Mucosa of rectum (tissue), 2 donors: ENCODE data around the gene FBL.
"Not testable (repeated sequence)": the region's sequence is repeated elsewhere in the genome, so short reads cannot be mapped to it uniquely, and the experiment has no call there.

Source experiments
- H3K27ac ChIP-seq, 2 donors: one replicate each; pipeline ENCODE4 v1.7.0; 2013; ENCODE audit warnings: inconsistent platforms in 2 of 2, low read depth in 2 of 2, low read length in 2 of 2
- H3K27me3 ChIP-seq, 2 donors: one replicate each; pipeline ENCODE4 v1.7.0; 2013; ENCODE audit warnings: low read length in 2 of 2; ENCODE audit not compliant: control insufficient read depth in 2 of 2, insufficient read depth in 2 of 2
- H3K36me3 ChIP-seq, 2 donors: one replicate each; pipeline ENCODE4 v1.7.0; 2013; ENCODE audit warnings: low read length in 2 of 2; ENCODE audit not compliant: control insufficient read depth in 2 of 2, insufficient read depth in 2 of 2
- H3K4me1 ChIP-seq, 2 donors: one replicate each; pipeline ENCODE4 v1.7.0; 2013; ENCODE audit warnings: low read length in 2 of 2, mild to moderate bottlenecking in 1 of 2; ENCODE audit not compliant: control insufficient read depth in 2 of 2, insufficient read depth in 2 of 2
- H3K4me3 ChIP-seq, 2 donors: one replicate each; pipeline ENCODE4 v1.7.0; 2013; ENCODE audit warnings: low read length in 2 of 2
- H3K9ac ChIP-seq, 2 donors: one replicate each; pipeline ENCODE4 v1.7.0; 2013; ENCODE audit warnings: low read length in 2 of 2, low read depth in 1 of 2, mild to moderate bottlenecking in 1 of 2
- H3K9me3 ChIP-seq, 2 donors: one replicate each; pipeline ENCODE4 v1.7.0; 2013; ENCODE audit warnings: low read length in 2 of 2; ENCODE audit not compliant: control insufficient read depth in 2 of 2
- donor health status: healthy.
- donor health status: Normal muscosa, but diverticular disease.

FBL gene

DNA sequence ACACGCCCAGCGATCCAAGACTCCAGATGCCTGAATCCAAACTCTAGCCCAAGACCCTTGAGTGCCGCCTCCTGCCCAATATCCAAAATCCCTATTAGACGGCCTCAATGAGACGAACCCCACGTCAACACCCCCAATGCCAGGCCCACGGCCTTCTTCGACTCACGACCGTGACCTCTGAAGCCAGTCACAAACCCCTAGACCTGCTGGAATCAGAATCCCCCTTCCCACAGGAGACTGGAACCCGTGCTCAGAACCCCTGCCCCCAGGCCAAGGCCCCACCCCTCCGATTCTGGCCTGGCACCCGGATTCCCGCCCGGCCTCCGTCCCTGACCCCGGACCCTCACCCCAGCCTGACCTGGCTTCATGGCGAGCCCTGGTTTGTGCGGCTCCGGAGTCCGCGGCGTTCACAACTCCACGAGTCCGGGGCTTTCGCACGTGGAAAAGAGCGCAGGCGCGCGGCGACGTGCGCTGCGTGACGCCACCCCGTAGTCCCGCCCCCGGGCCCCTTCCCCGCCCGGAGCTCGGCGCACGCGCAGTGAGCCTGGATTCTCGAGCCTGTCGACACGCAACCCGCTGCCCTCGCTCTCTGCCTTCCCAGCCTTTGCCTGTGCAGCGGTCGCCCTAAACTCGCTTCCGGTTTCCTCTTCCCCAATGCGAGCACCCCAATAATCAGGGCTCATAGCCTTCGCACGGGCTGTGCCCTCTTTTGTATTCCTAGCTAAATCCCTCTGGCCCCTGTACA, at the start of gene FBL:
FBL (minus strand) TSS at position 447 of the 745 bp plus-strand sequence; CDS start at position 368, 79 bp downstream.
- H3K4me1 ChIP-seq: peaks cover 28% of the 10 kb centered on the region in 2 donors

DNA sequence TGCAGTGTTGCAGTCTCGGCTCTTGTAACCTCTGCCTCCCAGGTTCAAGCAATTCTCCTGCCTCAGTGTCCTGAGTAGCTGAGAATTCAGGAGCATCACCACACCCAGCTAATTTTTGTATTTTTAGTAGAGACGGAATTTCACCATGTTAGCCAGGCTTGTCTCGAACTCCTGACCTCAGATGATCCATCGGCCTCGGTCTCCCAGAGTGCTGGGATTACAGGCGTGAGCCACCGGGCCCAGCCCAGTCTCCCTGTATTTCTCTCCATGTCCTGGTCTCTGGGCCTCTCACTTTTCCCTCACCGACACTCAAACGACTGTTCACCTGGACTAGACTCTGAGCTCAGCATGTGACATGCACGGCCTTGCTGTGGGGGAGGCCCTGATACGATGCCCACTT, 48.9 kb upstream of the FBL start:
- H3K9ac ChIP-seq, H3K4me1 ChIP-seq, H3K27me3 ChIP-seq, H3K27ac ChIP-seq, H3K9me3 ChIP-seq, H3K4me3 ChIP-seq: not testable (repeated sequence)
- peaks cover 11 to 18% of the 10 kb centered on the region in 2 donors for H3K36me3 ChIP-seq

More for the DNA sequence above, at the start of gene FBL:
- H3K36me3 ChIP-seq: no peaks in the 10 kb centered on the region
- H3K4me3 ChIP-seq: peak within 1 kb of the TSS; percentile 82 to 90
- H3K27ac ChIP-seq: peak within 1 kb of the TSS; percentile 82 to 84
- H3K9ac ChIP-seq: peak within 1 kb of the TSS; percentile 69 to 76
- no peaks in the 10 kb centered on the region for H3K9me3 ChIP-seq
- no peaks in the 10 kb centered on the region for H3K27me3 ChIP-seq

DNA sequence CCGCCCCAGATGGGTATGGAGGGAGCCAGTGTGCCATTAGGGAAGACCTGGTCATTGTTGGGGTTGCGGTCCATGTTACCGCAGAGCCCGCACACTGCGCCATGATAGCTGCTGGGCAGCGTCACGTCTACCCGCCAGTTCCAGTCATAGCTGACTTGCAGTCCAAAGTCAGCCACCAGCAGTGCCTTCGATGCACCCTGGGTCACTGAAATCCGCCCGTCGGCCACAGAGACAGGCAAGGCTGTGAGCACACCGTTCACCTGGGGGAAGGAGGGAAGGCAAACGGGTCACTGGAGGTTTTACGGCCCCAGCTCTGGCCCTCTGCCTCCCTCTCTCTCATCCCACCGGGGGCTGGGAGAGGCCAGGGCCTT, 48.0 kb upstream of the FBL start:
- H3K27ac ChIP-seq, H3K9me3 ChIP-seq, H3K4me1 ChIP-seq, H3K4me3 ChIP-seq, H3K27me3 ChIP-seq, H3K9ac ChIP-seq: not testable (repeated sequence)
- H3K36me3 ChIP-seq: peaks cover 11 to 21% of the 10 kb centered on the region in 2 donors

DNA sequence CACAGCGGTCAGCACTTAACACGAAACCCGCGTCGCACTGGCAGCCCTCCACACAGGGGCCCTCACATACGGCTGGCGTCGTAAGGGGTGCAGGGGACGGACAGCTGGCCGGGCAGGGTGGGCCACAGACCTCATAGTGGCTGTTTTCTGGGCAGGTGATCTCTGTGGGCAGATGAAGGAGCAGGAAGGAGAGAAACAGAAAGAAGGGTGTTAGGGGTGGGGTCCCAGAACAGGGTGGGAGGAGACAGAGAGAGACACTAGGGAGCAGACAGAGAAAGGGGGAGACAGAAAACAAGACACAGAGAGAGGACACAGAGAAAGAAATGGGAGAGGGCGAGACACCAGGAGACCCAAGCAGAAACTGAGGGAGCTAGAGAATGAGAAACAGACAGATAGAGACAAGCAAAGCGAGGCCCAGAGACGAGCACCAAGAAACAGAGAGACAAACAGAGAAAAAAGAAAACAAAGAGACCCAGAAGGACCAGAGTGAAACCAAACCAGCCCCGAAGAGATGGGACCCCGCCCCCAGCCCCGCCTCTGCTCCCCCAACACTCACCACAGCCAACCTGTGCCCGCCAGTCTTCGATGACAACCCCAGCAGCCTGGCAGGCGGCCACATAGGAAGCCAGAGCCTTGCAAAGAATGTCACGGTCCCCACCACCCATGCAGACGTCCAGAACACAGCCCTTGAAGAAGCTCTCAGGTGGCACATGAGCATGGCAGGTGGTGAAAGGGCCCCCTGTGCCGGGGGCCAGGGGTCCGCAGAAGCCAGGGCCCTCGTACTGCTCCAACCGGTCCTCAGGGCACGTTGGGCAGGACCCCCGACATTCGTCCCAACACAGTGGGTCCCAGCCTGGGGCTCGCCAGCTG, 47.4 kb upstream of the FBL start:
- not testable (repeated sequence) for H3K9me3 ChIP-seq, H3K27ac ChIP-seq, H3K4me1 ChIP-seq, H3K9ac ChIP-seq, H3K4me3 ChIP-seq, H3K27me3 ChIP-seq
- peaks cover 11 to 21% of the 10 kb centered on the region in 2 donors for H3K36me3 ChIP-seq

DNA sequence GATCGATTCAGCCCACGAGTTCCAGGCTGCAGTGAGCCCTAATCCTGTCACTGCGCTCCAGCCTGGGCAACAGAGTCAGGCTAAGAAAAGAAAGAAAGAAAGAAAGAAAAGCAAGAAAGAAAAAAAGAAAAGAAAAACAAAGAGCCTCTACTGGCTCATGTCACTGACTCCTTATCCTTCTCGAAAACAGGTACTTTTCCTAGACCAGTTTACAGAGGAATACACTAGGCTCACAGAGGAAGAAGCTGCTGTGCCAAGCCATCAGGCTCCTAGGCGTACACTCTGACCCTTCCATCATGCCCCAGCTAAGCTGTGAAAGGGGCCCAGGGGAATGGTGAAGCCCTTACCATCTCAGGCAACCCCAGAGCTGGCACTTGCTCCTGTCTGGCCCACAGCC, 46.3 kb upstream of the FBL start:
- not testable (repeated sequence) for H3K27ac ChIP-seq, H3K4me1 ChIP-seq, H3K27me3 ChIP-seq, H3K9me3 ChIP-seq, H3K4me3 ChIP-seq, H3K9ac ChIP-seq
- peaks cover 11 to 21% of the 10 kb centered on the region in 2 donors for H3K36me3 ChIP-seq

DNA sequence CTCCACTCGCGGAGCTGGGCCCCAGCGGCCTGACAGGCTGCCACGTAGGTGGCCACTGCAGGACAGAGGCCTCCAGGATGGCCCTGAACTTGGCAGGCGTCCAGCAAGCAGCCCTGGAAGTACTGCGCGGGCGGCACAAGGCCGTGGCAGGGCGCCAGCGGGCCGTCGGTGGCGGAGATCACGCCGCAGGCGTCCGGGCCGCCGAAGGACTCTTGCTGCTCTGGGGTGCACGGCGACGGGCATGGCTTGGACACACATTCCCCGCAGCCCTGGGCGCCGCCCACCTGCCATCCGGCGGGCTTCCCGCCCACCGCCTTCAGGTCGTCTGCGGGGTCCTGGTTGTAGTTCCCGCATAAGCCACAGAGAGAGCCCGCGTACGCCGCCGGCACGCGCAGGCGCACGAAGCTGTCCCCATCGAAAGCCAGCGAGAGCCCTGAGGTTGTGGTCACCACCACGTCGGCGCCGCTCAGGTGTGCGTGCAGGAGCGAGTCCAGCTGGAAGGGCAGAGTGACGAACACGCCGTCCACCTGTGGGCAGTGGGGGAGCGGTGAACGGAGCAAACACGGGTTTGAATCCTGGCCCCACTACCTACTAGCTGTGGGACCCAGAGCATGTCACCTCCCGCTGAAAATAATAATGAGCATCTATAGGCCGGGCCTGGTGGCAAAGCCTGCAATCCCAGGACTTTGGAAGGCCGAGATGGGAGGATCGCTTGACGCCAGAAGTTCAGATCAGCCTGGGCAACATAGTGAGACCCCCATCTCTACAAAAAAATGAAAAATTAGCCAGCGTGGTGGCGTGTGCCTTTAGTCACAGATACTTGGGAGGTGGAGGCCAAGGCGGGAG, 45.7 kb upstream of the FBL start:
- H3K9me3 ChIP-seq, H3K4me1 ChIP-seq, H3K27me3 ChIP-seq, H3K9ac ChIP-seq, H3K4me3 ChIP-seq, H3K27ac ChIP-seq: not testable (repeated sequence)
- peaks cover 11 to 21% of the 10 kb centered on the region in 2 donors for H3K36me3 ChIP-seq

DNA sequence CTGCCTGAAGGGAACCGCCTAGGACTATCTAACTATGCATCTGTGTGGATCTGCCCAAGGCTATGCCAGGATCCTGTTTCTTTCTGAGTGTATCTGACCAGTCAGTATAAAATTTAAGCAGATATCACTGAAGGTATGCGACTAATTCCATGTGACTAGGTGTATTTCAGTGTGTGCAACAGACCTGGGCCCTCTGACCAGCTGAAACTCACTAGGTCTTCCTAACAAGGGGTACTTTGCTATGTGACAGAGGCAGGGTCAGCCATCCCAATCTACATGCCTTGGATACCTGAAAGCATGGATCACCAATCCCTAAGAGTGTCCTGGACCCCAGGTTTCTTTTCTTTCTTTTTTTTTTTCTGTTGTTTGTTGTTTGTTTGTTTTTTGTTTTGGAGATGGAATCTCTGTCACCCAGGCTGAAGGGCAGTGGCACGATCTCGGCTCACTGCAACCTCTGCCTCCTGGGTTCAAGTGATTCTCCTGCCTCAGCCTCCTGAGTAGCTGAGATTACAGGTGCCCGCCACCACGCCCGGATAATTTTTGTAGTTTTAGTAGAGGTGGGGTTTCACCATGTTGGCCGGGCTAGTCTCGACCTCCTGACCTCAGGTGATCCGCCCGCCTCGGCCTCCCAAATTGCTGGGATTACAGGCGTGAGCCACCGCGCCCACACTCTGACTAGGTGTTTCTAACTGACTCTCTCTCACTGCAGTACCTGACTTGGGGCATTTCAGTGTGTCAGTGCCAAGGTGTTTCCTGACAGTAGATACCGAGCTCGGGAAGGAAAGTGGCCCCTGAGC, 44.8 kb upstream of the FBL start:
- Histone ChIP-seq H3K36me3 (peaks cover 11 to 23% of the 10 kb centered on the region in 2 donors), H3K9me3 (no peaks in the 10 kb centered on the region), H3K4me3 (no peak overlapping the region), H3K4me1 (no peaks in the 10 kb centered on the region), H3K27me3 (no peaks in the 10 kb centered on the region), H3K27ac (no peak overlapping the region), H3K9ac (no peak overlapping the region)

DNA sequence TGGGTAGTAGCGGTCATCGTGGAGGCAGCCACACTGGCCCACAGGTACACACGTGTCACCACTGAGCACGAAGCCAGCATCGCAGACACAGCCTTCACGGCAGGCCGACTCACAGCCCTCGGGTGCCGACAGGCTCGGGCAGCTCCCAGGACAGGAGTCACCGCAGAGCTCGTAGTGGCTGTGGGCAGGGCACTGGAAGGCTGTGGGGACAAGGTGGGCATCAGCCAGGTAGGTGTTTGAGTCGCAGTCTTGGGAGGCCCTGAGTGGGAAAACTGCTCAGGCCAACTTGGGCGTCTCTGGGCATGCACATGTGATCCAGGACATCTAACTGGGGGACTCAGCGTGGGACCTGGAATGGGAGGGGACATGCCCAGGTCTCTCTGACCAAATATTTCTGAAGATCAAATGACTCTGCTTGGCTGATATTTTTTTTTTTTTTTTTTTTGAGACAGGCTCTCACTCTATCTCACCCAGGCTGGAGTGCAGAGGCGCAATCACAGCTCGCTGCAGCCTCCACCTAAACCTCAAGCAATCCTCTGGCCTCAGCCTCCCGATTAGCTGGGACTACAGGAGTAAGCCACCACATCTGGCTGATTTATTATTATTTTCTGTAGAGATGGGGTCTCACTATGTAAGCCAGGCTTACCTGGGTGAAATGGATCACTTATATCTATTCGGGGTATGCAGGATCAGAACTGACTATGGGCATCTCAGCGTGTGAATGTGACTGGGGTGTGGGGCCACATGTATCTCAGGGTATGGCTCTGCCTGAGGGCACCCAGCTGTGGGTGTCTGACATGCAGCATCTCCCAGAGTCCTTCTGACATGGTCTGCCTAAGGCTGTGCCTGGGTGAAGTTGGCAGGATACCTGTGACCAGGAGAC, 43.9 kb upstream of the FBL start:
- H3K9me3 ChIP-seq, H3K27ac ChIP-seq, H3K4me1 ChIP-seq, H3K9ac ChIP-seq, H3K27me3 ChIP-seq, H3K4me3 ChIP-seq: not testable (repeated sequence)
- H3K36me3 ChIP-seq: peaks cover 11 to 23% of the 10 kb centered on the region in 2 donors

DNA sequence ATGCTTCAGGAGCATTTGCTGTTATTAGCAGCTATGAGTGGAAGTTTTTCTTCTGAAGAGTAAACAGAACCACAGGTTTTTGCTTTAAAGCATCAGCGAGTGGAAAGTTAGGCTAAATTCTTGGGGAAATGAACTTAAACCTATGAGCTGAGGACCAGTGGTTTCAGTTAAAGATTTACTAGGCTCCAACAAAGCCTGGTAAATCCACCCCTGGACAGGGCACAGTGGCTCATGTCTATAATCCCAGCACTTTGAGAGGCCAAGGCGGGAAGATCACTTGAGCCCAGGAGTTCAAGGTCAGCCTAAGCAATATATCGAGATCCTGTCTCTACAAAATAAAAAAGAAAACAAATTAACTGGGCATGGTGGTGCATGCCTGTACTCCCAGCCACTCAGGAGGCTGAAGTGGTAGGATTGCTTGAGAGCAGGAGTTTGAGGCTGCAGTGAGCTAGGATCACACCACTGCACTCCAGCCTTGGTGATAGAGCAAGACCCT, 41.3 kb upstream of the FBL start:
- H3K4me3 ChIP-seq, H3K9me3 ChIP-seq, H3K4me1 ChIP-seq, H3K9ac ChIP-seq, H3K27me3 ChIP-seq, H3K27ac ChIP-seq: not testable (repeated sequence)
- peaks cover 10 to 20% of the 10 kb centered on the region in 2 donors for H3K36me3 ChIP-seq
